Heart left ventricle (tissue), 13 donors: ENCODE results near the gene ATRN.

Experiments used
- POLR2A ChIP-seq, 2 donors: fragments of 450-650 bp; IDR thresholded peaks; one replicate each; pipeline ENCODE4 v1.6.1; 2017; ENCODE audit warnings: antibody characterized with exemption in 2 of 2, mild to moderate bottlenecking in 2 of 2, moderate library complexity in 2 of 2
- TF ChIP-seq, protein P1 (sequence below), 12 donors: fragments of 200-600 bp; sonication (generic) in 4 of 12; IDR thresholded peaks; one replicate each; pipeline versions ENCODE4 v1.5.0 to v1.8.0; 2018 to 2022; ENCODE audit warnings: antibody characterized with exemption in 12 of 12, mild to moderate bottlenecking in 5 of 12
- donor health status: ischemic (EF 13 %, LVEDD 7.1; RV severe dilation, severe dysfunction).
- donor health status: DM: no; HTN: yes; CAD: no.
- donor health status: DM: no; HTN: no; CAD: no.
- donor health status: ischemic (EF 25% LVEDD 6.9; RV normal size, moderate dysfunction).
- donor health status: ischemic (EF 25% LVEDD 5.7; RV mildly dilated, moderate dysfunction).
- donor health status: ischemic (EF 35%, LVEDD 5.7; RV mildly dilated, moderate dysfunction).
- donor health status: nonischemic (EF 11% LVEDD 7.7; RV severe dilation, severe dysfunction).
- donor health status: DM: yes; HTN: yes; CAD: no.
- donor health status: PGD.
- donor health status: ischemic (EF 29% LVEDD 5.4; RV normal size, mild dysfunction).
- donor health status: nonischemic (EF 23%, LVEDD 6.1; RV moderate dilation, normal function).

DNA sequence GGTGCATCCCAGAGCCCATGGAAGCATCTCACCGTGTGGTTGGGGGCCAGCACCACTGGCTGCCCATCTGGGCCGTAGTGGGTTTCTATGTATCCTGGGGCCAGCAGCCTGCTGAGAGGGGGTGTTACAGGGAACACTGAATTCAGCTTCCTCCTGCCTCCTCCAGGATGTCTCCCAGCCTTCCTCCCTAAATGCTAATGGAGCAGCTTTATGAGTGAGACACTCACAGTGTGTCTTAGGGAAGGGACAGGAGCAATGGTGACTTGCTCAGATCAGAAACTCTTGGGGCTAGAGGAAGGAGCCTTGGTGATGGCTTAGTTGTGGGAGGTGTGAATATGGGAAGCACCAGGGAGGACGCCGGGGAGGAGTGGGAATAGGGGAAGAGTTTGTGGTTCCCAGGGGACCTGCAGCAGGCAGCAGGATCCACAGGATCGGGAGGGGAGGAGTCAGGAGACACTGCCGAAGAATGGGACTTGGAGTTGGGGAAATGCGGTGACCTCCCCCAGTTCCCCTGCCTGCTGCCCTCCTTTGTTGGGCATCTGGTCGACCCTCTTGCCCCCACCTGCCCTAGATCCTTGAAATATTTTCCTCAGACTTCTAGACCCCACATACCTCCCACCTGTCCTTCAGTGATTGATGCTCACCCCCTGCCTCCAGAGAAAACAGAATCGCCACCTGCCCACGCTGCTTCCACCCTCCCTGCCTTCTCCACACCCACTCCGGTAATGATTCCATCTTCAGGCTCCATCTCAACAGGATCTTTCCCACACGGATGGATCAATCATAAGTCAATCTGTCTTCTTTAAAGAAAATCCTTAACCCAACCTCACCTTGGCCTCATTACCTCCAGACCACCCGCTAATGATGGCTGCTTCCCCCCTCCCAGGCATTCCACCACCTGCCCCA, 204.4 kb downstream of the ATRN start:
- TF ChIP-seq, protein P1, sequence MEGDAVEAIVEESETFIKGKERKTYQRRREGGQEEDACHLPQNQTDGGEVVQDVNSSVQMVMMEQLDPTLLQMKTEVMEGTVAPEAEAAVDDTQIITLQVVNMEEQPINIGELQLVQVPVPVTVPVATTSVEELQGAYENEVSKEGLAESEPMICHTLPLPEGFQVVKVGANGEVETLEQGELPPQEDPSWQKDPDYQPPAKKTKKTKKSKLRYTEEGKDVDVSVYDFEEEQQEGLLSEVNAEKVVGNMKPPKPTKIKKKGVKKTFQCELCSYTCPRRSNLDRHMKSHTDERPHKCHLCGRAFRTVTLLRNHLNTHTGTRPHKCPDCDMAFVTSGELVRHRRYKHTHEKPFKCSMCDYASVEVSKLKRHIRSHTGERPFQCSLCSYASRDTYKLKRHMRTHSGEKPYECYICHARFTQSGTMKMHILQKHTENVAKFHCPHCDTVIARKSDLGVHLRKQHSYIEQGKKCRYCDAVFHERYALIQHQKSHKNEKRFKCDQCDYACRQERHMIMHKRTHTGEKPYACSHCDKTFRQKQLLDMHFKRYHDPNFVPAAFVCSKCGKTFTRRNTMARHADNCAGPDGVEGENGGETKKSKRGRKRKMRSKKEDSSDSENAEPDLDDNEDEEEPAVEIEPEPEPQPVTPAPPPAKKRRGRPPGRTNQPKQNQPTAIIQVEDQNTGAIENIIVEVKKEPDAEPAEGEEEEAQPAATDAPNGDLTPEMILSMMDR (IDR thresholded peaks at IDR 0.05) = no peak
- TF ChIP-seq POLR2A (IDR thresholded peaks at IDR 0.05) = no peak
